Coronary artery (tissue), 2 donors: ENCODE measurements around the gene CES1.

Source experiments
- DNase-seq: peaks from one replicate; pipeline ENCODE4 v3.0.0-alpha.2; 2017; ENCODE audit warnings: low spot score
- H3K27ac ChIP-seq, 2 donors: fragments of 200-600 bp; sonication (generic); one replicate each; pipeline ENCODE4 v1.5.1; 2016 to 2019
- H3K4me3 ChIP-seq: fragments of 200-600 bp; sonication (generic); 2 replicates; pipeline ENCODE4 v1.5.1; 2016; ENCODE audit warnings: mild to moderate bottlenecking, moderate library complexity
- CTCF ChIP-seq: fragments of 200-600 bp; sonication (generic); IDR thresholded peaks from one replicate; pipeline ENCODE4 v1.5.1; 2019; ENCODE audit warnings: antibody characterized with exemption

Gene CES1

GRCh38 chr16:55832773-55833691 lies at the start of gene CES1:
Gene CES1, minus strand, starts transcription at chr16:55833096. Its CDS starts 41 bp downstream, at chr16:55833055.
- Histone ChIP-seq H3K27ac (peak within 1 kb of the TSS in 1 of 2 donors; percentile 16), H3K4me3 (peak within 1 kb of the TSS; percentile 40)
- TF ChIP-seq CTCF: no peak
- peak; percentile 76 for DNase-seq

- Histone ChIP-seq H3K27ac (no peak overlapping the region), H3K4me3 (no peak overlapping the region)
- no peak for TF ChIP-seq CTCF
- DNase-seq: no peak
Observed at GRCh38 chr16:55876854-55877253, 44.0 kb upstream of the CES1 start.

- no peak within 1 kb of the TSS for H3K4me3 ChIP-seq
- TF ChIP-seq CTCF: no peak
- no peak for DNase-seq
- no peak within 1 kb of the TSS for H3K27ac ChIP-seq
Observed at GRCh38 chr16:55875273-55875672, 42.4 kb upstream of the CES1 start, which contains the start of gene CES5A. Gene CES5A, minus strand, starts transcription at chr16:55875373. Its CDS starts 152 bp downstream, at chr16:55875221.

- Histone ChIP-seq H3K27ac (no peak overlapping the region), H3K4me3 (no peak overlapping the region)
- no peak for DNase-seq
- no peak for TF ChIP-seq CTCF
Observed at GRCh38 chr16:55873122-55873521, 40.2 kb upstream of the CES1 start.

- no peak for DNase-seq
- H3K4me3 ChIP-seq: no peak overlapping the region
- no peak overlapping the region for H3K27ac ChIP-seq
- no peak for TF ChIP-seq CTCF
Observed at GRCh38 chr16:55872130-55872529, 39.2 kb upstream of the CES1 start.

- Histone ChIP-seq H3K27ac (no peak overlapping the region), H3K4me3 (no peak overlapping the region)
- DNase-seq: no peak
- no peak for TF ChIP-seq CTCF
Observed at GRCh38 chr16:55871411-55872038, 38.6 kb upstream of the CES1 start.
